22Rv1 (cell line): ENCODE measurements around the gene XAGE1A.
"Not testable (repeated sequence)": the region's sequence is repeated elsewhere in the genome, so short reads cannot be mapped to it uniquely, and the experiment has no call there.

Source experiments
- H3K27ac ChIP-seq: fragments of 450-650 bp; 2 replicates; pipeline ENCODE4 v1.5.1; 2017
- ZFX ChIP-seq: fragments of 450-650 bp; IDR thresholded peaks from 2 replicates; pipeline ENCODE4 v1.6.1; 2017; ENCODE audit warnings: antibody characterized with exemption, borderline replicate concordance
- TF ChIP-seq, protein P1 (sequence below): fragments of 450-650 bp; IDR thresholded peaks from 2 replicates; pipeline ENCODE4 v1.5.1; 2017; ENCODE audit warnings: mild to moderate bottlenecking

XAGE1A gene

DNA sequence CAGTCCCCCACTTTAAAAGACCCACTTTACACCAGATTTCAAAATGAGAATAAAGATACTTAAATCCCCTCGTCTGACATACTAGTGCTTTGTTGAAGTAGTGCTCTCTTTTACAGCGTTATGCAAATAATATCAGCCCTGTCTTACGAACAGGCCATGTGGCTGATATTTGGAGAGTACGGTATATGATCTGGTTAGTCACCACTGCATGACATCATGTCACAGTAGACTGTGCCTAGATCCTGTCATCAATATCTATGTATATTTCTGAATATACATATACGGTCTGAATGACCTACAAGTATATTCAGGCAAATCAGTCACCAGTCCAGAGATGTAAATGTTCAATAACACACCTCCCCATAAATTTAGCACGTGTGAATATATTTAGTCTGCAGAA lies 46.7 kb downstream of the XAGE1A start:
- H3K27ac ChIP-seq: no peak overlapping the region
- TF ChIP-seq ZFX: no peak
- TF ChIP-seq, protein P1, sequence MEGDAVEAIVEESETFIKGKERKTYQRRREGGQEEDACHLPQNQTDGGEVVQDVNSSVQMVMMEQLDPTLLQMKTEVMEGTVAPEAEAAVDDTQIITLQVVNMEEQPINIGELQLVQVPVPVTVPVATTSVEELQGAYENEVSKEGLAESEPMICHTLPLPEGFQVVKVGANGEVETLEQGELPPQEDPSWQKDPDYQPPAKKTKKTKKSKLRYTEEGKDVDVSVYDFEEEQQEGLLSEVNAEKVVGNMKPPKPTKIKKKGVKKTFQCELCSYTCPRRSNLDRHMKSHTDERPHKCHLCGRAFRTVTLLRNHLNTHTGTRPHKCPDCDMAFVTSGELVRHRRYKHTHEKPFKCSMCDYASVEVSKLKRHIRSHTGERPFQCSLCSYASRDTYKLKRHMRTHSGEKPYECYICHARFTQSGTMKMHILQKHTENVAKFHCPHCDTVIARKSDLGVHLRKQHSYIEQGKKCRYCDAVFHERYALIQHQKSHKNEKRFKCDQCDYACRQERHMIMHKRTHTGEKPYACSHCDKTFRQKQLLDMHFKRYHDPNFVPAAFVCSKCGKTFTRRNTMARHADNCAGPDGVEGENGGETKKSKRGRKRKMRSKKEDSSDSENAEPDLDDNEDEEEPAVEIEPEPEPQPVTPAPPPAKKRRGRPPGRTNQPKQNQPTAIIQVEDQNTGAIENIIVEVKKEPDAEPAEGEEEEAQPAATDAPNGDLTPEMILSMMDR: no peak

DNA sequence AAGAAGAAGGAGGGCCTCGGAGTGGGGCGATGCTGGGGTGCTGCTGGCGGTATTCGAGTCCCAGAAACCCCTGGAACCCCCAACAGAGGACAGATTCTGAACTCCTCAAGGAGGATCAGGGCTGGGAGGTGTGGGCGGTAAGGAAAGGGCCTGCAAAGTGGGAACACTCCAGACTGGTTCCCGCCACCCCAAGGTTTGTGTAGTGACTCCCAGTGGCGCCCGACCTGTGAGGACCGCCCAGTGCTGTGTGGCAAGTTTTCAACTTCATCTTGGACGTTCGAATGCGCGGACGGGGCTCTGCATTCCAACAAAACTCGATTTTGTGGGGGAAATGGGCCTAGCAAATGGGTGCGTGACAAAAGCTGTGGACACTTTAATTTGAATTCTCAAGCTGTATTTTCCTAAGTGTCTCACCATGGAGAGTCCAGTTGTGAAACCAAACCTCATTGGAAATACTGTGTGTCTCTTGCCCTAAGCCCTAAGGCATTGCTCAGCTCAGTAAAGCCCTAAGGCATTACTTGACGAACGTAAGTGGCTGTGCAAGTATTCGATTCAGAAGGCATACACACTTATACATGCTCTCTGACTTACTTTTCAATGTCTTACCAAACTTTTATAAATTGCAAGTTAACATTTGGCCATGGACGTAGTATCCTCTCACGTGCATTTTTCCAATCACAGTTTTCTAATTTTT lies 48.7 kb downstream of the XAGE1A start:
- TF ChIP-seq, protein P1: no peak

DNA sequence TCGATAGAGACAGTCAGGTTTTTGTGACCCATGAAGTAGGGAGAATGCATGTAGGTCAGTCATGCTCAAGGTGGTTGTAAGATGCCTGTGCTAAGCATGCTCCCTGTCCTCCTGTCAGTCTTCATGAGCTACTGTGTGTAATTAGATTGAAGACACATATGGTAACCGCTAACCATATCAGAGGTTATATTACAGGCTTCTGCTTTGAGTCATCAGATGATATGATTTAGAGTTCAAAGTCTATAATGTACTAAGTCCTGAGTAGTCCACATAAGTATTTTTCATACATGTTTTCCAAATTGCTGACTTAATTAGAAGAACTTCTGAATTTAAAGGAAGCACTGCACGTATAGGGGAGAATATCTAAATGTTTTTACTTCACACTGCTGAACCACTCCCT lies 53.2 kb downstream of the XAGE1A start:
- not testable (repeated sequence) for H3K27ac ChIP-seq

More for the DNA sequence above, 48.7 kb downstream of the XAGE1A start:
- no peak overlapping the region for H3K27ac ChIP-seq
